Measurements from ENCODE around the gene RBM15.

DNA sequence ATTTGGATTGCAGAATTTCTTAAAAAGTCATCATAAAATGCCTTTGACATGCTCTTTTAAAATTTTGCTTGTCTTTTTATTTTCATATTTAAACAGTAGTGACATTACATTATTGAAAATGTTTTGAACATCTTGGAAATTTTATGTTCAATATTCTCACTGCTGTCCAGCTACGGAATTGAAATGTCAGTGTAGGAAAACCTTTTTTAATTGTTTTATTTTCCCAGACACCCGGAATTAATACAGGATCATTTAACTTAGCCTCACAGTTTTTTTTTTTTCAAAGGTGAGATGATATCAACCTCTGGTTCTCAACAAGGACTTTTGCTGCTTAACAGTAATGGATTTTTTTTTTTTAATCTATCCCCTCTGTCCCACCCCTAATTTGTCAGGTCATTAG is 4.1 kb downstream of the RBM15 start:
- TF ChIP-seq, protein P1, sequence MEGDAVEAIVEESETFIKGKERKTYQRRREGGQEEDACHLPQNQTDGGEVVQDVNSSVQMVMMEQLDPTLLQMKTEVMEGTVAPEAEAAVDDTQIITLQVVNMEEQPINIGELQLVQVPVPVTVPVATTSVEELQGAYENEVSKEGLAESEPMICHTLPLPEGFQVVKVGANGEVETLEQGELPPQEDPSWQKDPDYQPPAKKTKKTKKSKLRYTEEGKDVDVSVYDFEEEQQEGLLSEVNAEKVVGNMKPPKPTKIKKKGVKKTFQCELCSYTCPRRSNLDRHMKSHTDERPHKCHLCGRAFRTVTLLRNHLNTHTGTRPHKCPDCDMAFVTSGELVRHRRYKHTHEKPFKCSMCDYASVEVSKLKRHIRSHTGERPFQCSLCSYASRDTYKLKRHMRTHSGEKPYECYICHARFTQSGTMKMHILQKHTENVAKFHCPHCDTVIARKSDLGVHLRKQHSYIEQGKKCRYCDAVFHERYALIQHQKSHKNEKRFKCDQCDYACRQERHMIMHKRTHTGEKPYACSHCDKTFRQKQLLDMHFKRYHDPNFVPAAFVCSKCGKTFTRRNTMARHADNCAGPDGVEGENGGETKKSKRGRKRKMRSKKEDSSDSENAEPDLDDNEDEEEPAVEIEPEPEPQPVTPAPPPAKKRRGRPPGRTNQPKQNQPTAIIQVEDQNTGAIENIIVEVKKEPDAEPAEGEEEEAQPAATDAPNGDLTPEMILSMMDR (IDR thresholded peaks at IDR 0.05), result no peak
- no peak for TF ChIP-seq POLR2A (IDR thresholded peaks at IDR 0.05)

Measured in adrenal gland (tissue), 5 donors.